BE2C (cell line): Measurements from ENCODE around the gene ACOT8.

Experiments
- DNase-seq: peaks from one replicate; pipeline ENCODE4 v3.0.0-alpha.2; 2020
- H3K27me3 ChIP-seq: fragments of 250-450 bp; sonication (Bioruptor Pico); 2 replicates; pipeline ENCODE4 v1.5.1; 2020; ENCODE audit warnings: mild to moderate bottlenecking
- H3K36me3 ChIP-seq: fragments of 250-450 bp; sonication (Bioruptor Pico); 2 replicates; pipeline ENCODE4 v1.5.1; 2020; ENCODE audit warnings: mild to moderate bottlenecking
- H3K4me1 ChIP-seq: fragments of 250-450 bp; sonication (Bioruptor Pico); 2 replicates; pipeline ENCODE4 v1.5.1; 2020
- H3K4me3 ChIP-seq: 2 replicates; pipeline ENCODE4 v1.5.1; 2011; ENCODE audit warnings: low read depth, low read length
- H3K9me3 ChIP-seq: fragments of 250-450 bp; sonication (Bioruptor Pico); 2 replicates; pipeline ENCODE4 v1.5.1; 2020
- TF ChIP-seq, protein P1 (sequence below): IDR thresholded peaks from 2 replicates; pipeline ENCODE4 v1.5.1; 2012; ENCODE audit warnings: mild to moderate bottlenecking, low read depth, low read length

ACOT8 gene

DNA sequence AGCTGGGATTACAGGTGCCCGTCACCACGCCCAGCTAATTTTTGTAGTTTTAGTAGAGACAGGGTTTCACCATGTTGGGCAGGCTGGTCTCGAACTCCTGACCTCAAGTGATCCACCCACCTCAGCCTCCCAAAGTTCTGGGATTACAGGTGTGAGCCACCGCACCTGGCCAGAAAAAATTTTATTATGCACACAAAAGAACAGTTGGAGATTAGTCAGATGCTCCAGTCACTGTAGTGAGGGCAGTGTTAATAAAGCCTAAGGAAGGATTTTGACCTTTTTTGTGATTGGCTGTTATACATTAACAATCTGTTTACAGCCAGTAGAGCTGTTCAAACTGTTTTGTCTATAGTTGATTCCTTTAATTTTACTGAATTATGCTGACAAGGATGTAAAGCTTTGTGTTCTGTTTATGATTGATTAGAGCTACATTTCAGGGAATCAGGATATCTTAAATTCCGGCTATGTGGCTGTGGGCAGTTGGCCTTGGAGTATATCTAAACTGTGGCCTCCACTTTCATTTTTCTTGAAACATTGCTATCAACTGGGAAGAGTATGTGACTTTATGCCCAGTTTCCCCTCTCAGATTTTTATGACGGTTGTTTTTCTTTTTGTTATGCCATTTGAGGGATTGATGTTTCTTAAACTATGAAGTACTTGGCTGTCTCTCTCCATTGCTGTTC lies 10.1 kb upstream of the ACOT8 start:
- no peaks in the 10 kb centered on the region for H3K9me3 ChIP-seq
- H3K4me3 ChIP-seq: no peak overlapping the region
- no peaks in the 10 kb centered on the region for H3K4me1 ChIP-seq
- no peaks in the 10 kb centered on the region for H3K27me3 ChIP-seq
- TF ChIP-seq, protein P1, sequence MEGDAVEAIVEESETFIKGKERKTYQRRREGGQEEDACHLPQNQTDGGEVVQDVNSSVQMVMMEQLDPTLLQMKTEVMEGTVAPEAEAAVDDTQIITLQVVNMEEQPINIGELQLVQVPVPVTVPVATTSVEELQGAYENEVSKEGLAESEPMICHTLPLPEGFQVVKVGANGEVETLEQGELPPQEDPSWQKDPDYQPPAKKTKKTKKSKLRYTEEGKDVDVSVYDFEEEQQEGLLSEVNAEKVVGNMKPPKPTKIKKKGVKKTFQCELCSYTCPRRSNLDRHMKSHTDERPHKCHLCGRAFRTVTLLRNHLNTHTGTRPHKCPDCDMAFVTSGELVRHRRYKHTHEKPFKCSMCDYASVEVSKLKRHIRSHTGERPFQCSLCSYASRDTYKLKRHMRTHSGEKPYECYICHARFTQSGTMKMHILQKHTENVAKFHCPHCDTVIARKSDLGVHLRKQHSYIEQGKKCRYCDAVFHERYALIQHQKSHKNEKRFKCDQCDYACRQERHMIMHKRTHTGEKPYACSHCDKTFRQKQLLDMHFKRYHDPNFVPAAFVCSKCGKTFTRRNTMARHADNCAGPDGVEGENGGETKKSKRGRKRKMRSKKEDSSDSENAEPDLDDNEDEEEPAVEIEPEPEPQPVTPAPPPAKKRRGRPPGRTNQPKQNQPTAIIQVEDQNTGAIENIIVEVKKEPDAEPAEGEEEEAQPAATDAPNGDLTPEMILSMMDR: no peak
- H3K36me3 ChIP-seq: no peaks in the 10 kb centered on the region
- no peak for DNase-seq

GRCh38 chr20:45866454-45866853 lies 9.3 kb upstream of the ACOT8 start:
- Histone ChIP-seq H3K9me3 (no peaks in the 10 kb centered on the region), H3K4me3 (no peak overlapping the region), H3K27me3 (no peaks in the 10 kb centered on the region), H3K36me3 (no peaks in the 10 kb centered on the region), H3K4me1 (no peaks in the 10 kb centered on the region)
- DNase-seq: no peak
- TF ChIP-seq, protein P1: no peak

DNA sequence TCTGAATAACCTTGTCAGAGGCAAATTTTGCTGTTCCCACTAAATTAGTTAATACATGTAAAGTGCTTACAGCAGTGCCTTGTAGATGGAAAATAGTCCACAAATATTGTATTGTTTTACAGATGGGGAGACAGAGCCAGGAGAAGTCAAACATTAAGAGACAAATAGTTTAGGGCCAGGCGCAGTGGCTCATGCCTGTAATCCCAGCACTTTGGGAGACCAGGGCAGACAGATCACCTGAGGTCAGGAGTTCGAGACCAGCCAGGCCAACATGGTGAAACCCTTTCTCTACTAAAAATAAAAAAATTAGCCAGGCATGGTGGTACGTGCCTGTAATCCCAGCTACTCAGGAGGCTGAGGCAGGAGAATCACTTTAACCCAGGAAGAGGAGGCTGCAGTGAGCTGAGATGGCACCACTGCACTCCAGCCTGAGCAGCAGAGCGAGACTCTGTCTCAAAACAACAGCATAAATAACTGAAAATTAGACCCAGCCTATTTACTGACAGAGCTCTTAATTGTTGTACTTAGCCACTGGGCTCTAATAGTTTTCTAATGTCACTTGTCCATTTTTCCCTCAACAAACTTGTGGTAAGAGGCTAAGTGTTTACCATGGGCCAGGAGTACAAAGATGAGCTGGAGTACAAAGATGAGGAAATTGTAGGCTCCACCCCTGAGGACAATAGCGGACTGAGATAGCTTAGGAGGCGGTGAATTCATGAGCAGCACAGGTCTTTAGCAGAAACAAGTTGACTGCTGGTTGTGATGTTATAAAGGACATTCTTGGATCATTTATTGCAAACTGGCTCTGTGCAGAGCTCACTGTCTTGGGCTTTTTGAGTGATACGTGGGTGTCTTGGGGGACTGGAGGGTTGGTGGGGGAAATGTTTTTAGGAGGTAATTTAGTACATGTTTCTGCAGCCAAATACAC lies 6.6 kb upstream of the ACOT8 start:
- no peaks in the 10 kb centered on the region for H3K27me3 ChIP-seq
- no peak for DNase-seq
- H3K9me3 ChIP-seq: no peaks in the 10 kb centered on the region
- H3K4me3 ChIP-seq: no peak overlapping the region
- TF ChIP-seq, protein P1: no peak
- H3K4me1 ChIP-seq: peaks cover 3% of the 10 kb centered on the region; the same call in 1 of the 2 replicates
- no peaks in the 10 kb centered on the region for H3K36me3 ChIP-seq

- Histone ChIP-seq H3K4me1 (peaks cover 3% of the 10 kb centered on the region; the same call in 1 of the 2 replicates), H3K27me3 (no peaks in the 10 kb centered on the region), H3K4me3 (no peak overlapping the region), H3K36me3 (no peaks in the 10 kb centered on the region), H3K9me3 (no peaks in the 10 kb centered on the region)
- peak; percentile 52 for DNase-seq
- TF ChIP-seq, protein P1: no peak
Observed at GRCh38 chr20:45861221-45862075, 4.3 kb upstream of the ACOT8 start.

- no peak for DNase-seq
Observed at GRCh38 chr20:45860560-45861220, 3.5 kb upstream of the ACOT8 start.

More at GRCh38 chr20:45860560-45861220, 3.5 kb upstream of the ACOT8 start:
- no peaks in the 10 kb centered on the region for H3K9me3 ChIP-seq
- H3K4me1 ChIP-seq: peaks cover 3% of the 10 kb centered on the region; the same call in 1 of the 2 replicates
- TF ChIP-seq, protein P1: no peak
- no peaks in the 10 kb centered on the region for H3K27me3 ChIP-seq
- H3K36me3 ChIP-seq: no peaks in the 10 kb centered on the region
- H3K4me3 ChIP-seq: no peak overlapping the region
